ENCODE results near the gene OBP2A.

The OBP2A gene

DNA sequence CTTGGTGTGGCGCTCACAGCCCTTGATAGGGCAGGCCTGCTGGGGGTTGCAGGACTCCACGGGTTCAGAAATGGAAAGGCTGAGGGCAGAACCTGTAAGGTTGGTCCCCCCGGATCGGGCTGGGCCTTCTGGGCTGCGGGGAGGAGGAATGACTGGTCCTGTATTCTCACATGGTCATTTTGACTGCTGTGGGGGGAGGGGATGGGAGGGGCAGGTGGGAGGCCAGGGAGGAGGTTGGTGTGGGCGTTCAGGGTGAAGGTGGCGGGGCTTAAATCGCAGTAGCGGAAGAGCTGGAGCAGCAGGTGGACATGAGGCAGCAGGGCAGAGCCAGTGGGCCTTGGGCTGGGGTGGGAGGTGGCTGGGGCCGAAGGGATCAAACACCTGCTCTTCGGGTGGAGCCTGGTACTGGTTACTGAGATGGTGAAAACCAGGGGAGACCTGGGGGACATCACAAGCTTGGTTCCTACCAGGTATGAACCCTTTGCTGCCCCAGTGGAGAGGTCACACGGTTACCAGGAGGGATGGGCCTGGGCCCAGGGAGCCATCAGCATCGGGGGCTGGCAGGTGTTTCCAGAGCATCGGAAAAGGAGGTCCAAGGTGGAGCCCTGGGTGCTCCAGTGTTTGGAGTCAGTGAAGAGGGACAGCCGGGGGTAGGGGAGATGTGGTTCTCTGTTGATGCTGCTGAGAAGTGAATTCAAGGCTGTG lies 43.6 kb upstream of the OBP2A start:
- TF ChIP-seq, protein P1, sequence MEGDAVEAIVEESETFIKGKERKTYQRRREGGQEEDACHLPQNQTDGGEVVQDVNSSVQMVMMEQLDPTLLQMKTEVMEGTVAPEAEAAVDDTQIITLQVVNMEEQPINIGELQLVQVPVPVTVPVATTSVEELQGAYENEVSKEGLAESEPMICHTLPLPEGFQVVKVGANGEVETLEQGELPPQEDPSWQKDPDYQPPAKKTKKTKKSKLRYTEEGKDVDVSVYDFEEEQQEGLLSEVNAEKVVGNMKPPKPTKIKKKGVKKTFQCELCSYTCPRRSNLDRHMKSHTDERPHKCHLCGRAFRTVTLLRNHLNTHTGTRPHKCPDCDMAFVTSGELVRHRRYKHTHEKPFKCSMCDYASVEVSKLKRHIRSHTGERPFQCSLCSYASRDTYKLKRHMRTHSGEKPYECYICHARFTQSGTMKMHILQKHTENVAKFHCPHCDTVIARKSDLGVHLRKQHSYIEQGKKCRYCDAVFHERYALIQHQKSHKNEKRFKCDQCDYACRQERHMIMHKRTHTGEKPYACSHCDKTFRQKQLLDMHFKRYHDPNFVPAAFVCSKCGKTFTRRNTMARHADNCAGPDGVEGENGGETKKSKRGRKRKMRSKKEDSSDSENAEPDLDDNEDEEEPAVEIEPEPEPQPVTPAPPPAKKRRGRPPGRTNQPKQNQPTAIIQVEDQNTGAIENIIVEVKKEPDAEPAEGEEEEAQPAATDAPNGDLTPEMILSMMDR (conservative IDR thresholded peaks at IDR 0.05; ENCODE audit: low read length): no peak
- DNase-seq (ENCODE audit: low read depth): no peak

DNA sequence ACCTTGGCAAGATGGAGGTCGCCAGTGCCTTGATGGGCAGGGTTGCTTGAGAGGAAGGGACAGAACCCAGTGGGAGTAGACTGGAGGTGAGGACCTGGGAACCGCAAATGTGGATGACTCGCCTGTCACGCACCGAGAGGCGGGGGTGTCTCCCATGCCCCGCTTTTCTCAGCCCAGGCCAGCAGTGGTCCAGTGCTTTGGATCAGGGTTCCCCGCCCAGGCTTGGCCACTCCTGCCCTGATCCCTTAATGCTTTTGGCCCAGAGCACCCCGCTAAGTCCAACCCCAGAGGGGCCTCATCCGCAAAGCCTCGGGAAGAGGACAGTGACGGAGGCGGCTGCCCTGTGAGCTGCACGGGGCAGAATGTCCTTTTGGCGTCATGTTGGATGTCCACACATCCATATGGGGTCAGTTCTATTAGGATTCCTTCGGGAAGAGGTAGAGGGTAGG lies 43.0 kb upstream of the OBP2A start:
- TF ChIP-seq, protein P1 (conservative IDR thresholded peaks at IDR 0.05; ENCODE audit: low read length): no peak
- no peak overlapping the region for H3K4me3 ChIP-seq (ENCODE audit: low read length)
- DNase-seq (ENCODE audit: low read depth): no peak

More for the DNA sequence above, 43.6 kb upstream of the OBP2A start:
- no peak overlapping the region for H3K4me3 ChIP-seq (ENCODE audit: low read length)

DNA sequence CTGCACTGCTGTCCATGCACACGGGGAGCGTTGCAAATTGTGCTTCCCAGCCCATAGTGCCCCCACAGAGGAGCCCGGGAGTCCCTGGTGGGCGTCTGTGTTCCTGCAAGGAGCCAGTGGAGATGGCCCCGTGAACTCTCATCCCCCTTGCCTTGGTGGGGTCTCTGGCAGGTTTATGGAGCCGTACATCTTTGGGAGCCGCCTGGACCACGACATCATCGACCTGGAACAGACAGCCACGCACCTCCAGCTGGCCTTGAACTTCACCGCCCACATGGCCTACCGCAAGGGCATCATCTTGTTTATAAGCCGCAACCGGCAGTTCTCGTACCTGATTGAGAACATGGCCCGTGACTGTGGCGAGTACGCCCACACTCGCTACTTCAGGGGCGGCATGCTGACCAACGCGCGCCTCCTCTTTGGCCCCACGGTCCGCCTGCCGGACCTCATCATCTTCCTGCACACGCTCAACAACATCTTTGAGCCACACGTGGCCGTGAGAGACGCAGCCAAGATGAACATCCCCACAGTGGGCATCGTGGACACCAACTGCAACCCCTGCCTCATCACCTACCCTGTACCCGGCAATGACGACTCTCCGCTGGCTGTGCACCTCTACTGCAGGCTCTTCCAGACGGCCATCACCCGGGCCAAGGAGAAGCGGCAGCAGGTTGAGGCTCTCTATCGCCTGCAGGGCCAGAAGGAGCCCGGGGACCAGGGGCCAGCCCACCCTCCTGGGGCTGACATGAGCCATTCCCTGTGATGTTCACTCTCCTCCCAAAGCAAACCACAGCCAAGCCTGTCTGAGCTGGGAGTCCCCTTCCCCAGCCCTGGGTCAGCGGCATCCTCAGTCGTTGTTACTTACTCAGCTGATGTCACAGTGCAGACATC lies 42.3 kb upstream of the OBP2A start:
- TF ChIP-seq, protein P1 (conservative IDR thresholded peaks at IDR 0.05; ENCODE audit: low read length): no peak
- DNase-seq (ENCODE audit: low read depth): no peak

DNA sequence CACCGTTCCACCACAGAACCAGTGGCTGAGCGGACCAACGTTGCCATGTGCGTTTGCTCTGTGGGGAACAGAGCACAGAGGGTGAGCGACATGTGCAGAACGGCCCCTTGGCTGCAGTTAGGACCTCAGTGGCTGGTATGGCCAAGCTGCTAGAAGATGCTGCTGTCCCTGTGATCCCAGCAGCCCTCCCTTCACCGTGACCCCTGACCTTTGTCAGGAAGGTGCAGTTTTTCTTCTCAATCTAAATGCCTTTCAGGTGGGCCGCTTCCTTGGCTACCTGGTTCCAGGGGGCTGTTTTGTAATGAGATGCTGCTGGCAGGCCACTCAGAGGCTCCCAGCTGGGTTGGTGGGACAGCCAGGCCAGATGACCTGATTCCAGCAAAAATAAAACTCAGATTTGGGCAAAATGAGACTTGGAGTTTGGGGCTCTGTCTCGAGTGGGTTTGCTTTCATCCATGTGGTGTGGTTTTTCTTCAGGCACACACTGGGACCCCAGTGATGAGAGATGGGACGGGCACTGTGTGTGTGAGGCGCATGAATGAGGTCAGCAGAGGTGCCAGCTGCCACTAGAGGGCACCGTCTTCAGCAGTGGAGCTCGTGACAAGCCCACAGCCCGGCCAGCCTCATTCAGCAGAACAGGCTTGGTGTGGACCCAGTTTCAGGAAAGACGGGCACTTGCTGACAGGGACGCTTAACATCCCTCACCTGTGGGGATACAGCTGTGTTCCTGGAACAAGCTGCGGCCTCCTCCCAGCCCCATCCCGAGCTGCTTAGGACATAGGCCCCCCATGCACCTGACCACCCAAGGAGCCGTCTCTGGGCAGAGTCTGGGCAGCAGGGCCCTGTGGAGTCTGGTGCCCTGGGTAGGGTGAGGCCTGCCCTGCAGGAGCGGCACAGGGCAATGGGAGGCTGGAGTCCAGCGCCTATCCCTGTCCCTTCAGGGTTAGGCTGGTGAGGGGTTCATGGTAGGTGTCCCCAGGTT lies 41.4 kb upstream of the OBP2A start:
- TF ChIP-seq, protein P1 (conservative IDR thresholded peaks at IDR 0.05; ENCODE audit: low read length): peak; percentile 76
- peak; percentile 67 for DNase-seq (ENCODE audit: low read depth)
- no peak overlapping the region for H3K4me3 ChIP-seq (ENCODE audit: low read length)

More for the DNA sequence above, 42.3 kb upstream of the OBP2A start:
- H3K4me3 ChIP-seq (ENCODE audit: low read length): no peak overlapping the region

DNA sequence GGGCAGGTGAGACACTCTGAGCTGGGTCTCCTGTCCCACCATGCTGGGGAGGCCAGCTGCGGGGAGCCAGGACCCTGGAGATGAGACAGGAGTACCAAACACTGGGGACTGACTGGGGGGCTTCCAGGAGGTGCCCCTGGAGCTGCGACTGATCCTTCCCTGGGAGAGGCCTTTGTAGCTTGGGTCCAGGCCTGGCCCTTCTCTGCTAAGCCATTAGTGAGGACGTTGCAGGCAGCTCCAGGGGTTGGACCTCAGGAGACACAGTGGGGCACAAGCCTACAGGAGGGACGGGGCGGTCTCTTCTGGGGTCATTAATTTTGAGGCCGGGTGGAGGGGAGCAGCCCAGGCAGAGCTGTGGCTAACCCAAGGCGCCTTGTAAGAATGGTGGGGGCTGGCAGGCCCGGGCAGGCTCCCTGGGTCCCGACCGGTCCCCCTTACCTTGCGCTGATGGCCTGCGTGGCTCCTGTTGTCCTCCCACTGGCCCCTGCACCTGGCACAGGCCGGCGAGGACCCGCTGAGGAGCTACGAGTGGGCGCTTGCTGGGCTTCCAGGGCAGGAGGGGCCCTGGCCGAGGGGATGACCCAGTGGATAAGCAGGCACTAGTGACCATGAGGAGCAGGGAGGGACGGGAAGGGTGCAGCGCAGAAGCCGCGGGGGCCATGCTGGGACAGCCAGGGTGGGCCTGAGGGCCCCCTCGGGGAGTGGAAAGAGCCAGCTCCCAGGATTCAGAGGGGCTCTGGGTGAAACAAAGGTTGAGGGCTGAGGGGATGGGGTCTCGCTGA lies 40.3 kb upstream of the OBP2A start:
- DNase-seq (ENCODE audit: low read depth): no peak
- TF ChIP-seq, protein P1 (conservative IDR thresholded peaks at IDR 0.05; ENCODE audit: low read length): no peak
- H3K4me3 ChIP-seq (ENCODE audit: low read length): no peak overlapping the region
